GM18499 (cell line): ENCODE measurements around the gene NDUFAF8.

Source experiments
- ATAC-seq: cut with Tn5 transposase; IDR thresholded peaks from one replicate; pipeline ENCODE4 v1.9.1; 2021; ENCODE audit warnings: moderate number of reproducible peaks; ENCODE audit not compliant: insufficient read depth, unreplicated experiment

The NDUFAF8 gene

GRCh38 chr17:81267390-81268067 is 28.4 kb downstream of the NDUFAF8 start:
- ATAC-seq: no peak

GRCh38 chr17:81270279-81270678 is 31.2 kb downstream of the NDUFAF8 start:
- no peak for ATAC-seq

GRCh38 chr17:81271226-81271625 is 32.1 kb downstream of the NDUFAF8 start:
- no peak for ATAC-seq

GRCh38 chr17:81272616-81273015 is 33.5 kb downstream of the NDUFAF8 start:
- no peak for ATAC-seq

- no peak for ATAC-seq
Measured at GRCh38 chr17:81273698-81274470, 34.8 kb downstream of the NDUFAF8 start.

GRCh38 chr17:81274471-81274855 is 35.3 kb downstream of the NDUFAF8 start:
- no peak for ATAC-seq

- ATAC-seq: no peak
Measured at GRCh38 chr17:81276781-81277180, 37.7 kb downstream of the NDUFAF8 start.

- ATAC-seq: no peak
Measured at GRCh38 chr17:81277421-81277820, 38.3 kb downstream of the NDUFAF8 start.

- no peak for ATAC-seq
Measured at GRCh38 chr17:81277946-81278693, 39.0 kb downstream of the NDUFAF8 start.

GRCh38 chr17:81278831-81279230 is 39.7 kb downstream of the NDUFAF8 start:
- ATAC-seq: no peak

GRCh38 chr17:81279278-81280275 is 40.5 kb downstream of the NDUFAF8 start:
- ATAC-seq: no peak

- ATAC-seq: no peak
Measured at GRCh38 chr17:81280571-81280970, 41.5 kb downstream of the NDUFAF8 start.

GRCh38 chr17:81282141-81282540 is 43.0 kb downstream of the NDUFAF8 start:
- no peak for ATAC-seq

- no peak for ATAC-seq
Measured at GRCh38 chr17:81282876-81283275, 43.8 kb downstream of the NDUFAF8 start.

- ATAC-seq: no peak
Measured at GRCh38 chr17:81285179-81285878, 46.2 kb downstream of the NDUFAF8 start.

- no peak for ATAC-seq
Measured at GRCh38 chr17:81285894-81286293, 46.8 kb downstream of the NDUFAF8 start.

GRCh38 chr17:81286491-81287145 is 47.5 kb downstream of the NDUFAF8 start:
- no peak for ATAC-seq

- ATAC-seq: no peak
Measured at GRCh38 chr17:81287152-81287551, 48.0 kb downstream of the NDUFAF8 start.
